ENCODE data around the gene MAP4K4.

Gene MAP4K4

GRCh38 chr2:101658387-101658786 lies 39.1 kb upstream of the MAP4K4 start:
- no peaks in the 10 kb centered on the region for H3K36me3 ChIP-seq (replicated peaks; ENCODE audit: low read depth, low read length)
- H3K9me3 ChIP-seq (ENCODE audit: insufficient read depth, low read length) = no peaks in the 10 kb centered on the region
- TF ChIP-seq CTCF (IDR thresholded peaks at IDR 0.05; ENCODE audit: low read depth, low read length) = no peak
- no peak for TF ChIP-seq EZH2phosphoT487 (IDR thresholded peaks at IDR 0.05; ENCODE audit: low read depth)
- no peak overlapping the region for H3K27ac ChIP-seq (ENCODE audit: low read length)
- H3K27me3 ChIP-seq (ENCODE audit: low read depth, low read length) = no peaks in the 10 kb centered on the region
- no peak overlapping the region for H3K9ac ChIP-seq (ENCODE audit: low read length)
- no peak overlapping the region for H3K4me3 ChIP-seq (ENCODE audit: low read length)
- no peak overlapping the region for H2AFZ ChIP-seq (ENCODE audit: low read depth, low read length)
- H3K4me1 ChIP-seq (ENCODE audit: low read length) = no peaks in the 10 kb centered on the region
- H4K20me1 ChIP-seq (ENCODE audit: insufficient read depth, low read length) = no peaks in the 10 kb centered on the region
- H3K79me2 ChIP-seq (ENCODE audit: low read length) = no peaks in the 10 kb centered on the region
- H3K4me2 ChIP-seq (ENCODE audit: low read length) = no peak overlapping the region

GRCh38 chr2:101665312-101665711 lies 32.2 kb upstream of the MAP4K4 start:
- H3K27me3 ChIP-seq (ENCODE audit: low read depth, low read length) = no peaks in the 10 kb centered on the region
- no peak overlapping the region for H3K4me2 ChIP-seq (ENCODE audit: low read length)

GRCh38 chr2:101667823-101668222 lies 29.7 kb upstream of the MAP4K4 start:
- Histone ChIP-seq H4K20me1 (ENCODE audit: insufficient read depth, low read length) (no peaks in the 10 kb centered on the region), H3K4me2 (ENCODE audit: low read length) (no peak overlapping the region), H3K4me3 (ENCODE audit: low read length) (no peak overlapping the region), H3K27me3 (ENCODE audit: low read depth, low read length) (no peaks in the 10 kb centered on the region), H3K27ac (ENCODE audit: low read length) (no peak overlapping the region), H3K36me3 (replicated peaks; ENCODE audit: low read depth, low read length) (peaks cover 6% of the 10 kb centered on the region), H3K79me2 (ENCODE audit: low read length) (no peaks in the 10 kb centered on the region), H3K4me1 (ENCODE audit: low read length) (no peaks in the 10 kb centered on the region), H3K9ac (ENCODE audit: low read length) (no peak overlapping the region), H3K9me3 (ENCODE audit: insufficient read depth, low read length) (peaks cover 13% of the 10 kb centered on the region; the same call in 1 of the 2 replicates), H2AFZ (ENCODE audit: low read depth, low read length) (no peak overlapping the region)
- TF ChIP-seq EZH2phosphoT487 (IDR thresholded peaks at IDR 0.05; ENCODE audit: low read depth) (no peak), CTCF (IDR thresholded peaks at IDR 0.05; ENCODE audit: low read depth, low read length) (no peak)

More at GRCh38 chr2:101665312-101665711, 32.2 kb upstream of the MAP4K4 start:
- Histone ChIP-seq H4K20me1 (ENCODE audit: insufficient read depth, low read length) (no peaks in the 10 kb centered on the region), H3K79me2 (ENCODE audit: low read length) (no peaks in the 10 kb centered on the region), H3K4me1 (ENCODE audit: low read length) (no peaks in the 10 kb centered on the region), H3K9me3 (ENCODE audit: insufficient read depth, low read length) (no peaks in the 10 kb centered on the region), H3K4me3 (ENCODE audit: low read length) (no peak overlapping the region), H3K27ac (ENCODE audit: low read length) (no peak overlapping the region), H3K9ac (ENCODE audit: low read length) (no peak overlapping the region), H2AFZ (ENCODE audit: low read depth, low read length) (no peak overlapping the region), H3K36me3 (replicated peaks; ENCODE audit: low read depth, low read length) (no peaks in the 10 kb centered on the region)
- TF ChIP-seq CTCF (IDR thresholded peaks at IDR 0.05; ENCODE audit: low read depth, low read length) (no peak), EZH2phosphoT487 (IDR thresholded peaks at IDR 0.05; ENCODE audit: low read depth) (no peak)

GRCh38 chr2:101672047-101672446 lies 25.5 kb upstream of the MAP4K4 start:
- TF ChIP-seq CTCF (IDR thresholded peaks at IDR 0.05; ENCODE audit: low read depth, low read length) (no peak), EZH2phosphoT487 (IDR thresholded peaks at IDR 0.05; ENCODE audit: low read depth) (no peak)
- H3K4me2 ChIP-seq (ENCODE audit: low read length) = no peak overlapping the region
- H3K4me1 ChIP-seq (ENCODE audit: low read length) = peaks cover 31% of the 10 kb centered on the region

More at GRCh38 chr2:101672047-101672446, 25.5 kb upstream of the MAP4K4 start:
- Histone ChIP-seq H2AFZ (ENCODE audit: low read depth, low read length) (no peak overlapping the region), H3K9ac (ENCODE audit: low read length) (no peak overlapping the region), H3K36me3 (replicated peaks; ENCODE audit: low read depth, low read length) (peaks cover 6% of the 10 kb centered on the region), H3K27ac (ENCODE audit: low read length) (no peak overlapping the region), H3K27me3 (ENCODE audit: low read depth, low read length) (no peaks in the 10 kb centered on the region), H3K9me3 (ENCODE audit: insufficient read depth, low read length) (peaks cover 15% of the 10 kb centered on the region; the same call in 1 of the 2 replicates), H3K79me2 (ENCODE audit: low read length) (peaks cover 3% of the 10 kb centered on the region; the same call in 1 of the 2 replicates), H3K4me3 (ENCODE audit: low read length) (no peak overlapping the region), H4K20me1 (ENCODE audit: insufficient read depth, low read length) (no peaks in the 10 kb centered on the region)
